Measurements from ENCODE around the gene EPB41L4A. TPM values are rescaled to one million over a fixed set of nuclear protein-coding genes. Genes with fewer than 3 reads are reported as not detected.

EPB41L4A gene
- total RNA-seq, 1 donor from 2014 or later, result 27.5 TPM

GRCh38 chr5:112316006-112316405, 103.1 kb downstream of the EPB41L4A start:
- intact Hi-C loops (cut with DNase I), result no loop called here
- DNase-seq (ENCODE audit: extremely low spot score in 2 of 2), result no peak
- Histone ChIP-seq H3K27me3 (no peaks in the 10 kb centered on the region), H3K9me3 (no peaks in the 10 kb centered on the region), H3K4me1 (peaks cover 29% of the 10 kb centered on the region), H3K27ac (no peak overlapping the region), H3K4me3 (no peak overlapping the region), H3K36me3 (no peaks in the 10 kb centered on the region)
- no peak for TF ChIP-seq POLR2AphosphoS5 (IDR thresholded peaks at IDR 0.05; ENCODE audit: insufficient read depth in 1 of 2, low read depth in 1 of 2)
- TF ChIP-seq CTCF (IDR thresholded peaks at IDR 0.05), result no peak
- TF ChIP-seq POLR2A (IDR thresholded peaks at IDR 0.05), result no peak

GRCh38 chr5:112312295-112313275, 106.5 kb downstream of the EPB41L4A start:
- H3K4me1 ChIP-seq, result peaks cover 17% of the 10 kb centered on the region
- TF ChIP-seq POLR2A (IDR thresholded peaks at IDR 0.05) (no peak), POLR2AphosphoS5 (IDR thresholded peaks at IDR 0.05; ENCODE audit: insufficient read depth in 1 of 2, low read depth in 1 of 2) (no peak), CTCF (IDR thresholded peaks at IDR 0.05) (no peak)
- intact Hi-C loops (cut with DNase I), result no loop called here

GRCh38 chr5:112310746-112311145, 108.3 kb downstream of the EPB41L4A start:
- Histone ChIP-seq H3K27me3 (no peaks in the 10 kb centered on the region), H3K27ac (no peak overlapping the region), H3K4me1 (peaks cover 17% of the 10 kb centered on the region), H3K9me3 (no peaks in the 10 kb centered on the region), H3K36me3 (no peaks in the 10 kb centered on the region), H3K4me3 (no peak overlapping the region)
- intact Hi-C loops (cut with DNase I), result no loop called here
- no peak for TF ChIP-seq CTCF (IDR thresholded peaks at IDR 0.05)
- no peak for TF ChIP-seq POLR2AphosphoS5 (IDR thresholded peaks at IDR 0.05; ENCODE audit: insufficient read depth in 1 of 2, low read depth in 1 of 2)
- DNase-seq (ENCODE audit: extremely low spot score in 2 of 2), result no peak

More at GRCh38 chr5:112312295-112313275, 106.5 kb downstream of the EPB41L4A start:
- Histone ChIP-seq H3K9me3 (no peaks in the 10 kb centered on the region), H3K27ac (no peak overlapping the region), H3K4me3 (no peak overlapping the region), H3K36me3 (no peaks in the 10 kb centered on the region), H3K27me3 (no peaks in the 10 kb centered on the region)
- DNase-seq (ENCODE audit: extremely low spot score in 2 of 2), result no peak

- Histone ChIP-seq H3K36me3 (no peaks in the 10 kb centered on the region), H3K9me3 (no peaks in the 10 kb centered on the region), H3K4me3 (no peak overlapping the region), H3K27ac (no peak overlapping the region), H3K27me3 (no peaks in the 10 kb centered on the region), H3K4me1 (peaks cover 17% of the 10 kb centered on the region)
- TF ChIP-seq POLR2AphosphoS5 (IDR thresholded peaks at IDR 0.05; ENCODE audit: insufficient read depth in 1 of 2, low read depth in 1 of 2) (no peak), POLR2A (IDR thresholded peaks at IDR 0.05) (no peak)
- intact Hi-C loops (cut with DNase I), result no loop called here
- DNase-seq (ENCODE audit: extremely low spot score in 2 of 2), result no peak
These were observed 110.5 kb downstream of the EPB41L4A start for GRCh38 chr5:112308608-112309007.

GRCh38 chr5:112306956-112307355, 112.1 kb downstream of the EPB41L4A start:
- Histone ChIP-seq H3K4me3 (no peak overlapping the region), H3K36me3 (no peaks in the 10 kb centered on the region), H3K27ac (no peak overlapping the region), H3K9me3 (no peaks in the 10 kb centered on the region), H3K4me1 (peaks cover 1% of the 10 kb centered on the region), H3K27me3 (no peaks in the 10 kb centered on the region)
- DNase-seq (ENCODE audit: extremely low spot score in 2 of 2), result no peak
- TF ChIP-seq CTCF (IDR thresholded peaks at IDR 0.05) (no peak), POLR2A (IDR thresholded peaks at IDR 0.05) (no peak), POLR2AphosphoS5 (IDR thresholded peaks at IDR 0.05; ENCODE audit: insufficient read depth in 1 of 2, low read depth in 1 of 2) (no peak)
- intact Hi-C loops (cut with DNase I), result no loop called here
